ENCODE results near the gene ACR. TPM values are rescaled to one million over a fixed set of nuclear protein-coding genes. Genes with fewer than 3 reads are reported as not detected.

The ACR gene
- total and polyA plus RNA-seq, 2 of the 8 experiments (the other 6 are each of a cell fraction or from before 2014, with no cell fraction given) = 0.56 TPM; not detected in 1

- H4K5ac ChIP-seq (ENCODE audit: insufficient read length, low read depth, low read length) = no peak overlapping the region
- TF ChIP-seq, protein P1, sequence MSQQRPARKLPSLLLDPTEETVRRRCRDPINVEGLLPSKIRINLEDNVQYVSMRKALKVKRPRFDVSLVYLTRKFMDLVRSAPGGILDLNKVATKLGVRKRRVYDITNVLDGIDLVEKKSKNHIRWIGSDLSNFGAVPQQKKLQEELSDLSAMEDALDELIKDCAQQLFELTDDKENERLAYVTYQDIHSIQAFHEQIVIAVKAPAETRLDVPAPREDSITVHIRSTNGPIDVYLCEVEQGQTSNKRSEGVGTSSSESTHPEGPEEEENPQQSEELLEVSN (IDR thresholded peaks at IDR 0.05) = no peak
- TF ChIP-seq KDM1A (IDR thresholded peaks at IDR 0.05; ENCODE audit: borderline replicate concordance, low read length) (no peak), POLR2AphosphoS5 (IDR thresholded peaks at IDR 0.05; ENCODE audit: low read depth, low read length) (no peak), ASH2L (IDR thresholded peaks at IDR 0.05; ENCODE audit: low read length) (no peak), SUZ12 (IDR thresholded peaks at IDR 0.05; ENCODE audit: low read length) (peak; percentile 44; the same call in 1 of the 2 replicates), EZH2 (IDR thresholded peaks at IDR 0.05; ENCODE audit: low read depth, low read length, severe bottlenecking) (peak; percentile 44)
- no peak overlapping the region for H2BK5ac ChIP-seq (ENCODE audit: low read depth, low read length)
- CTCF ChIA-PET (ENCODE audit: partially characterized antibody) = interaction anchor here (0.6 to 11.2 kb wide), 10 partner anchors 22 to 868 kb away, joined by 3 to 281 read pairs (median 6); partner anchors contain the start of genes ARSA and SYCE3
- no peak overlapping the region for H4K91ac ChIP-seq (replicated peaks; ENCODE audit: insufficient read length, low read length)
- no peaks in the 10 kb centered on the region for H3K9me3 ChIP-seq (ENCODE audit: insufficient read depth in 2 of 2, low read depth in 1 of 2, low read length in 1 of 2)
- no peak overlapping the region for H3K9ac ChIP-seq (replicated peaks in 1 of 4; ENCODE audit: extremely low read depth in 1 of 4, low read depth in 3 of 4, low read length in 3 of 4)
- peaks cover 5 to 19% of the 10 kb centered on the region in 2 experiments for H4K20me1 ChIP-seq (replicated peaks in 1 of 2; ENCODE audit: control insufficient read depth in 1 of 2, insufficient read depth in 2 of 2, low read length in 2 of 2)
- no peaks in the 10 kb centered on the region for H3K79me2 ChIP-seq (ENCODE audit: control insufficient read depth in 1 of 2, insufficient read depth in 2 of 2, low read length in 2 of 2)
- H3K18ac ChIP-seq (ENCODE audit: extremely low read depth, low read length) = no peak overlapping the region
- no peak overlapping the region for H3K4ac ChIP-seq (replicated peaks; ENCODE audit: insufficient read length, low read depth, low read length)
- H3K4me3 ChIP-seq (ENCODE audit: extremely low read depth in 1 of 4, insufficient read depth in 2 of 4, low read depth in 3 of 4, low read length in 4 of 4) = peak overlapping the region in 3 of 4 experiments; percentile 11 to 54 (median 29); a peak in 5 of 8 replicates
- FAIRE-seq (no peak), DNase-seq (ENCODE audit: low read depth in 1 of 2, low spot score in 2 of 2) (no peak)
- no peak overlapping the region for H3K56ac ChIP-seq (replicated peaks; ENCODE audit: insufficient read length, low read depth, low read length)
- H3K23me2 ChIP-seq (ENCODE audit: low read depth, low read length) = peaks cover 2% of the 10 kb centered on the region; the same call in 1 of the 2 replicates
- H2BK20ac ChIP-seq (ENCODE audit: low read length) = no peak overlapping the region
- H3K4me2 ChIP-seq (ENCODE audit: insufficient read depth in 1 of 2, low read depth in 2 of 2, low read length in 2 of 2) = peak overlapping the region; percentile 34 to 60; a peak in 3 of 4 replicates
- H3K4me1 ChIP-seq (replicated peaks in 1 of 4; ENCODE audit: control insufficient read depth in 3 of 4, insufficient read depth in 4 of 4, low read length in 3 of 4) = peaks cover 0 to 10% (median 0%) of the 10 kb centered on the region in 4 experiments; a peak in 4 of 7 replicates
- H2BK15ac ChIP-seq (ENCODE audit: low read length) = no peak overlapping the region
- H2BK12ac ChIP-seq (ENCODE audit: low read depth, low read length) = no peak overlapping the region
- H3K23ac ChIP-seq (ENCODE audit: insufficient read length) = no peak overlapping the region
- H4K8ac ChIP-seq (ENCODE audit: extremely low read depth, insufficient read depth, low read length) = no peak overlapping the region
- peaks cover 6 to 24% (median 14%) of the 10 kb centered on the region in 4 experiments; a peak in 6 of 7 replicates for H3K27me3 ChIP-seq (replicated peaks in 1 of 4; ENCODE audit: control insufficient read depth in 3 of 4, extremely low read depth in 1 of 4, insufficient read depth in 3 of 4, low read length in 3 of 4)
- H2AK5ac ChIP-seq (ENCODE audit: low read depth, low read length) = no peak overlapping the region
- POLR2A ChIA-PET (ENCODE audit: partially characterized antibody) = interaction anchor here (1.6 kb wide), 1 partner anchor 70 kb away, joined by 4 read pairs; no protein-coding TSS in a partner anchor
- no peak overlapping the region for H3K27ac ChIP-seq (ENCODE audit: low read depth, low read length)
- H2AFZ ChIP-seq (ENCODE audit: low read length) = no peak overlapping the region
- H3K36me3 ChIP-seq (ENCODE audit: control insufficient read depth in 2 of 4, insufficient read depth in 4 of 4, low read length in 3 of 4) = peaks cover 0 to 2% (median 0%) of the 10 kb centered on the region in 4 experiments; a peak in 1 of 8 replicates
- no peak overlapping the region for H3K14ac ChIP-seq (ENCODE audit: insufficient read length)
- WGBS, 2 experiments (ENCODE audit: extremely low coverage in 1 of 2, insufficient coverage in 1 of 2, insufficient read length in 1 of 2, insufficient replicate concordance in 2 of 2, low coverage in 1 of 2, low lambda C conversion rate in 2 of 2, missing lambda C conversion rate in 1 of 2) = 39% methylated on average over 24 of the region's 54 CpGs; no CpG with 5 or more reads in 1 of the 2 experiments
- H3K79me1 ChIP-seq (ENCODE audit: low read depth, low read length) = no peaks in the 10 kb centered on the region
- no peak overlapping the region for H2BK120ac ChIP-seq (replicated peaks; ENCODE audit: low read depth, low read length)
These were observed 40.1 kb upstream of the ACR start for GRCh38 chr22:50697667-50698506.

All from H1 (cell line).